ENCODE data around the gene SKAP2. TPM values are rescaled to one million over a fixed set of nuclear protein-coding genes. Genes with fewer than 3 reads are reported as not detected.

Gene SKAP2
- total RNA-seq, 2 experiments from 2014 or later = 11.2 to 11.9 TPM

DNA sequence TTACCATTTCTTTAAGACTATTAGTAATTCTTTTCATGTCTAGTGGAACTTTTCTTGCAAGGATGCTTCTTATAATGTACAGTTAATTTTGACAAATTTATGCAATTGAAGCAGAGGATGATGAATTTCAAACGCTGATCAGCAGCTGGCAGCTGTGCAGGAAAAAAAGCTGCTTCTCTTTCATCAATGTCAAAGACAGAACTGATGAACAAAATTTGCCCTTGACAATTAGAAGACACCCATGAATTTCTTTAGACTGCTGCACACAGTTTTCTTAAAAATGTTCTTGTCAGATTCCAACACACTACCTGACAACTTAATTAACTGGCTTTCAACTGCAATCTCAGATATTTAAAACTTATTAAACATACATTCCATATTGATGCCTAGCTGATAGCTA is 138.3 kb downstream of the SKAP2 start:
- Mint-ChIP-seq H3K4me3 (no peak overlapping the region), H3K9me3 (no peaks in the 10 kb centered on the region), H3K36me3 (no peaks in the 10 kb centered on the region), H3K27ac (no peak overlapping the region), H3K4me1 (ENCODE audit: low read depth) (no peaks in the 10 kb centered on the region), H3K27me3 (no peaks in the 10 kb centered on the region)
- intact Hi-C loops (cut with micrococcal nuclease) = no loop called here
- no peak for DNase-seq
- CTCF ChIA-PET = no interaction called here
- POLR2A ChIA-PET = no interaction called here

DNA sequence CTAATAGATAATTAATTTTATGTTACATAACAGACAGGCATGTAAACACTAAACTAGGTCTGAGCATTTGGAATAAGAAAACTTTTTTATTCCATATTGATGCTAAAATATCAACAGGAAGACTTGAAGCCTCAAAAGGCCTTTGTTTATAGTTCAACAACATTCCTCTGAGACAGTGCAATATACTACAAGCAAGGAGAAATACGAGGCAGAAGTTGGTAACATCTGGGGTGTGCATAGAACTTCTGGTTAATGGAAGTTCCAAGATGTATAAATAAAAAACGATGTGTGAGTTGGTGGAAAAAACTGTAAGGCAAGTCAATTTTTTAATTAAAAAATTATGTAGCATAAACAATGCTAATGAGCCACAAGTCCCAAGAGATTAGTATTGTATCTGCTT is 139.6 kb downstream of the SKAP2 start:
- CTCF ChIA-PET = no interaction called here
- POLR2A ChIA-PET = no interaction called here

DNA sequence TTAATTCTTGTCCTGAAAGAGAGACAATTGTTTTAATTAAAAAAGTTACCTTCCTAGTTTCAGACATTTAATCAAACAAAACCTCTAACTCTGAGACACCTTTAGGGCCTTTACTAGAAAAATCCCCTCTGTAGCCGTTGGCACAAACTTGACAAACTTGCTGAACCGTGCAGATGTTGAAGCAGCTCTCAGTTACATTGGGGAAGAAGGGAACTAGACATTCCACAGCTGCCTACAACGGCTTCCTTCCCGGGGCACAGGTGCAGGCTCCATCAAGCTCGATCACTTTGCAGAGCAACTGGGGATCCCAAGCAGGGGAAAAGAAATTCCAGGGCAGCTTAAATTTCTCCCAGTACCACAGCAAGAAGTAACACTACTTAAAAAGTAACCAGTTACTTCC is 141.3 kb downstream of the SKAP2 start:
- Mint-ChIP-seq H3K4me1 (ENCODE audit: low read depth) (no peaks in the 10 kb centered on the region), H3K27ac (no peak overlapping the region), H3K9me3 (no peaks in the 10 kb centered on the region), H3K27me3 (peaks cover 2% of the 10 kb centered on the region), H3K36me3 (no peaks in the 10 kb centered on the region), H3K4me3 (no peak overlapping the region)
- CTCF ChIA-PET = interaction anchor here (1.1 kb wide), 1 partner anchor 40 kb away, joined by 5 read pairs; no protein-coding TSS in a partner anchor
- POLR2A ChIA-PET = no interaction called here
- intact Hi-C loops (cut with micrococcal nuclease) = no loop called here
- no peak for DNase-seq

More for the DNA sequence above, 139.6 kb downstream of the SKAP2 start:
- H3K27ac Mint-ChIP-seq = no peak overlapping the region
- DNase-seq = no peak
- intact Hi-C loops (cut with micrococcal nuclease) = no loop called here
- H3K4me3 Mint-ChIP-seq = no peak overlapping the region
- no peaks in the 10 kb centered on the region for H3K27me3 Mint-ChIP-seq
- H3K9me3 Mint-ChIP-seq = no peaks in the 10 kb centered on the region
- no peaks in the 10 kb centered on the region for H3K36me3 Mint-ChIP-seq
- no peaks in the 10 kb centered on the region for H3K4me1 Mint-ChIP-seq (ENCODE audit: low read depth)

DNA sequence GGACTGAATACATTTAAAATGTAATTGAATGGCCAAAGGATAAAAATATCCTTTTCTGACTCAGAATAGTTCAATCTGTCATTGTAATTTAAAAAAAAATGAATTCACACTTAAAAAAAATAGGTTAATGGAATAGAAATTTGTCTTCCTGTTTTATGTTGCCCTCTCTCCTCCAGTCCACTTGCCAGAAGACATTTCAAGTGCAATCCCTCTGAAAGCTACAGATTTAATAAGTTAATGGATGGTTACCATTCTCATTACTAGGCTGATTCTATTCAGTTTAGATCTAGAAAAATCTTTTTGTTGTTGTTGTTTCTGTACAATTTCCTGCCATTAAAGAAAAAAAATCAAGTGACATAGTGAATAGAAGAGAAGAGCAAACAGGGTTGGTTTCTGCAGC is 142.9 kb downstream of the SKAP2 start:
- POLR2A ChIA-PET = no interaction called here
- Mint-ChIP-seq H3K27me3 (peaks cover 2% of the 10 kb centered on the region), H3K27ac (no peak overlapping the region), H3K36me3 (no peaks in the 10 kb centered on the region), H3K9me3 (no peaks in the 10 kb centered on the region), H3K4me3 (no peak overlapping the region), H3K4me1 (ENCODE audit: low read depth) (no peaks in the 10 kb centered on the region)
- CTCF ChIA-PET = no interaction called here
- intact Hi-C loops (cut with micrococcal nuclease) = no loop called here
- no peak for DNase-seq

DNA sequence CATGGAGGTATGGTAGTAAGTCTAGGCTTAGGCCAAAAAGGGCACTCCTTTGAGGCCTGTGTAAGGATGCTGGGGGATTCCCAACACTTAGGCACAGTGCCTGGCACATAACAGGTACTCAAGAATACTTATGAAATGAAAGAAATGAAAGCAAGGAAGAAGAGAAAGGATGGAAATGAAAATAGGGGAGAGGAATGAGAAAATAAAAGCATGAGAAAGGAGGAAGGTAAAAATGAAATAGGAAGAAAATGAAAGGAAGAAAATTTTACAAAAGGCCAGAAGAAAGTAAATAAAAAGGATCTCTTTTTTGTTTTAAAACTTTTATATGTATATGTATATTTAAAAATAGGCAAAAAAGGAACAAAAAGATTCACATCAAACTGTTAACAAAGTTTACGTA is 146.3 kb downstream of the SKAP2 start:
- no peak for DNase-seq
- Mint-ChIP-seq H3K4me1 (ENCODE audit: low read depth) (no peaks in the 10 kb centered on the region), H3K27me3 (peaks cover 2% of the 10 kb centered on the region), H3K27ac (no peak overlapping the region), H3K4me3 (no peak overlapping the region), H3K36me3 (no peaks in the 10 kb centered on the region), H3K9me3 (no peaks in the 10 kb centered on the region)
- intact Hi-C loops (cut with micrococcal nuclease) = no loop called here
- ChIA-PET POLR2A (no interaction called here), CTCF (no interaction called here)

DNA sequence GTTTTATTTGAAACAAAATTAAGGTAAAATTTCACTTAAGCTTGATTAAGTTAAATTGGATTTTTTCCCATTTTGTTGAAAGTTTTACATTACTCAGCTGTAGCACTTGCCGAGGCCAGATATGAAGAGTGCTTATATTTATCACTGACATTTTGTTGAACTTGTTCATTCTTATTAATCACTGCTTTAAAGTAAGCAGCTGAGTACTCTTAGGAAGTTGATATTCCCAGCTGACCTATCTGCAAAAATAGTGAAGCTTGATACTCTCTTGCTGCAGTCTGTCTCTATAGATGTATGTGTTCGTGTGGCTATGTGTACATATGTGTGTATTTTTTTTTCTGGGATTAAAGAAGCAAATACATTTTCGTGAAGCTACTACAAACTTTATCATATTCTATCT is 150.0 kb downstream of the SKAP2 start:
- intact Hi-C loops (cut with micrococcal nuclease) = no loop called here
- H3K36me3 Mint-ChIP-seq = no peaks in the 10 kb centered on the region
- CTCF ChIA-PET = no interaction called here
- H3K4me1 Mint-ChIP-seq (ENCODE audit: low read depth) = no peaks in the 10 kb centered on the region
- no peak overlapping the region for H3K27ac Mint-ChIP-seq
- no peak for DNase-seq
- POLR2A ChIA-PET = no interaction called here
- H3K4me3 Mint-ChIP-seq = no peak overlapping the region
- peaks cover 2% of the 10 kb centered on the region for H3K27me3 Mint-ChIP-seq
- no peaks in the 10 kb centered on the region for H3K9me3 Mint-ChIP-seq

DNA sequence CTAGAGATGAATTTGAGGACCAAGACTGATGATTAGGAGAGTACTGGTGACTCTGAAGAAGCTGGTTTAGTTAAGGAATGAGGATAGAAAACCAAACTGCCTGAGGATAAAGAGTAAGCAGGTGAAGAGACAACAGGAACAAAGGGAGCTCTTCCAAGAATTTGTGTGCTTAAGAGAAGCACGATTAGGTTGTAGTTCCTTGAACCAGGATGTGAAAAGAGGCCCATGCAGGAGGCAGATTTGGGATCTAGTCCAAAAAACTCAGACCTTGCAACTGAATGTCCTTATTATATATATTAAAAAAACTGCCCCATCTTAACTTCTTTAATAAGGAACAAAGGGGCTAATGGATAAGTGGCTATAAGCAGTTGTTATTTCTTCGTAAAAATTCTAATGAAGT is 150.4 kb downstream of the SKAP2 start:
- Mint-ChIP-seq H3K36me3 (no peaks in the 10 kb centered on the region), H3K9me3 (no peaks in the 10 kb centered on the region), H3K4me3 (no peak overlapping the region), H3K27ac (no peak overlapping the region), H3K27me3 (no peaks in the 10 kb centered on the region), H3K4me1 (ENCODE audit: low read depth) (no peaks in the 10 kb centered on the region)
- ChIA-PET CTCF (no interaction called here), POLR2A (no interaction called here)
- no peak for DNase-seq
- intact Hi-C loops (cut with micrococcal nuclease) = no loop called here

DNA sequence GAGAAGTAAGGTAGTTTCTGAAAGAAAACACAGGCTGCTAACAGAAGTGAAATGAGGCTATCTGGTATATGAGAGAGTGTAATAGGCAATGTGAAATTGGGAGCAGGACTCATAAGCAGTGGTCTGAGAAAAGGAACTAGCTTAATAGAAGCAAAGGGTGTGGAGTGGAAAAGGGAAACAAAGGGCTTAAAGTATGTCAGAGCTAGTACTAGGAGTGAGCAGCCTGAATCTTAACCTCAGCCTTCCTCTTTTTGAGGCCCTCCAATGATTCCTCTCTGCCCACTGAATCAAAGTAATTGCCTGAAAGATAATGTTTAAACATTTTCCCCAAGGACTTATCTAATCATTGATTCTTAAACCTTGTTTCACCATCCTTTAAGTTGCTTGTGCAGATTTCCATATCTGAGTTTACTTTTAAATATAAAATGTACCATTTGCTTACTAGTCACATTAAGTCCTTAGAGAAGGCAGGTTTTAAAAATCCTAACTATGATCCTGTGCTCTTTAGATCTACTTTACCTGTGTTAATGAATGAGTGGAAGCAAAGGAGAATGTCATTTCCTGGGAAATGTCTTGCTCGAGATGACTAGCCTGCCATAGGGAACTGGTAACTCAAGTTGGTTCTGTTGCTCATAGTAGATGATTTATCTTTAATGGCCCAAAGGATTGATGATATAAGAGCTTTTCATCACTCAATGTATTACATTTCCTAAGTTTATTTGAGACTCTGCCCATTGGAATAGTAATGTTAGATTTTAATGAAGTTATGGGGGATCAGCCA is 155.0 kb downstream of the SKAP2 start:
- POLR2A ChIA-PET = no interaction called here
- CTCF ChIA-PET = interaction anchor here (0.5 kb wide), 1 partner anchor 869 kb away, joined by 3 read pairs; no protein-coding TSS in a partner anchor
- Mint-ChIP-seq H3K4me1 (ENCODE audit: low read depth) (no peaks in the 10 kb centered on the region), H3K27me3 (no peaks in the 10 kb centered on the region), H3K27ac (no peak overlapping the region), H3K9me3 (no peaks in the 10 kb centered on the region), H3K36me3 (no peaks in the 10 kb centered on the region), H3K4me3 (no peak overlapping the region)
- DNase-seq = no peak
- intact Hi-C loops (cut with micrococcal nuclease) = no loop called here

DNA sequence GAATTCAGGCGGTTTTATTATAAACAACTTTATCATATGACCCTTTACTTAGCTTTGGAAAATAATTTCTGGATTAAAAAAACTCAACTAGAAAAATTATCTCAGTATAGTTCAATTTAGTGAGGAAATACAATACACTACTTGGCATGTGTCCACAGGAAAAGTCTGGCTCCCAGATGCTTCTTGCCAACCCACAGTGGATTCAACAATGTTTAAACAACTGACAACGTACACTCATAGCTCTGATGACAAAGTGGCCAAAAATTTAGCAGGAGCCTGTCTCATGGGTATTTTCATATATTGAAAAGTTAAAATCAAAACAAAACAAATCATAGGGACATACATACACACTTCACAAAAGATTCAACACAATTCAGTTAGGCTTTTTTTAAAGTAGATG is 158.8 kb downstream of the SKAP2 start:
- intact Hi-C loops (cut with micrococcal nuclease) = no loop called here
- Mint-ChIP-seq H3K36me3 (no peaks in the 10 kb centered on the region), H3K4me1 (ENCODE audit: low read depth) (no peaks in the 10 kb centered on the region), H3K27ac (no peak overlapping the region), H3K4me3 (no peak overlapping the region), H3K27me3 (peaks cover 5% of the 10 kb centered on the region), H3K9me3 (no peaks in the 10 kb centered on the region)
- ChIA-PET POLR2A (no interaction called here), CTCF (no interaction called here)
- no peak for DNase-seq

DNA sequence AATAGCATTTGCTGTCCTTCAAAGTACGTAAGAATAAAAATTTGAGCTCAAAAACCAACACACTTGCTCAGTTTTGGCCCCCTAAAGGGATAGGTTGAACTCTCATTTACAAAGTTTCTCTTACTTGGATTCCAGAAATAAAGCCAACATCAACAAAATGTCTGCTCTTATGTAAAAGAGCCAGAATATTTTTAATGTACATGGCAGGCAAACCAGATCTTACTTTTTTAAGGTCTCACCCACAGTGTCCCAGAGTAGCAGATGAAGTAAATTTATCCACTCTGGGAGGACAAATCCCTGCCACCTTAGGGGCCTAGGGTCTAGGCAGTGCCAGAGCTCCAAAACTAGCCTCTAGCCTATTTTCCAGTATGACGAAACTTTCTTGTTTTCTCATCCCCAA is 159.6 kb downstream of the SKAP2 start:
- intact Hi-C loops (cut with micrococcal nuclease) = no loop called here
- no peaks in the 10 kb centered on the region for H3K9me3 Mint-ChIP-seq
- no peaks in the 10 kb centered on the region for H3K4me1 Mint-ChIP-seq (ENCODE audit: low read depth)
- ChIA-PET CTCF (interaction anchor here (1.0 kb wide), 1 partner anchor 18 kb away, joined by 3 read pairs; no protein-coding TSS in a partner anchor), POLR2A (no interaction called here)
- H3K27me3 Mint-ChIP-seq = peaks cover 5% of the 10 kb centered on the region
- H3K36me3 Mint-ChIP-seq = no peaks in the 10 kb centered on the region
- DNase-seq = no peak
- H3K4me3 Mint-ChIP-seq = no peak overlapping the region
- H3K27ac Mint-ChIP-seq = no peak overlapping the region

DNA sequence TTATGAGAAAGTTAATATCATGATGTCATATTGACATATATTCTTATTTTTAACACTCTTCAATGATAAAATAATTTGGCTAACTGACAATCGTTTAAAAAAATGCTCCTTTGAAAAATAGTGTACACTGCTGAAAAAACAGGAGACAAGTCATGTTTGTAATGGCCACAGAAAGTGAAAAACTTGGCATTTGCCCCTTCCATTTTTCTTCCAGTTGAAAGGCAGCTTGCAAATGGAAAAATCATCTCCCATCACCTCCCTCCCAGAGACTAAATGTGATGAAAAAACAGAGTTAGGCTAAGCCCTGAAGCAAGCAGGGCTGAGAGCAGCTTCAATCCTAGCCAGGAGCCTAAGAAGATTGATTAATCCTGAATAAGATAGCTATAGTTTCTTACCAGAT is 160.4 kb downstream of the SKAP2 start:
- intact Hi-C loops (cut with micrococcal nuclease) = no loop called here

DNA sequence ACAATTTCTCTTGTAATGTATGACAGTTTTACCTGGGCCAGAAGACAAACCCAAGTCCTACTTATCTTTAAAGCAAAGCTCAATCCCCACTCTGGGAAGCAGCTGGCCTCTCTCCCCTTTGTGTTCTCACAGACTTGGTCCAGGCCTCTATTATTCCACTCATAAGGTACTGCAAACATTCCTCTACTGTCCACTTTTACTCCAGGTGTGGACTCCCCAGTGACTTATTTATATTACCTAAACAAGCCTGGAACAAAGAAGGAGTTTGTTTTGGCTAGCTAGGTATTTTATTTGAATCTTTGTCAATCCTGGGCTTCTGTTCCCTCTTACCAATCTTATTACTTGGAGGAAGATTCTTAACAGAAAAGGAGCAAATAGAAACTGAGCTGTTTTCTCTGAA is 163.5 kb downstream of the SKAP2 start:
- no peak for DNase-seq
- intact Hi-C loops (cut with micrococcal nuclease) = no loop called here
- POLR2A ChIA-PET = no interaction called here
- H3K36me3 Mint-ChIP-seq = no peaks in the 10 kb centered on the region
- no peak overlapping the region for H3K4me3 Mint-ChIP-seq
- H3K27ac Mint-ChIP-seq = no peak overlapping the region
- no peaks in the 10 kb centered on the region for H3K4me1 Mint-ChIP-seq (ENCODE audit: low read depth)
- peaks cover 10% of the 10 kb centered on the region for H3K27me3 Mint-ChIP-seq
- no peaks in the 10 kb centered on the region for H3K9me3 Mint-ChIP-seq
- CTCF ChIA-PET = interaction anchor here (1.4 kb wide), 1 partner anchor 14 kb away, joined by 8 read pairs; no protein-coding TSS in a partner anchor

More for the DNA sequence above, 160.4 kb downstream of the SKAP2 start:
- CTCF ChIA-PET = interaction anchor here (1.0 kb wide), 2 partner anchors 17 to 23 kb away, joined by 3 read pairs; no protein-coding TSS in a partner anchor
- Mint-ChIP-seq H3K27me3 (peaks cover 5% of the 10 kb centered on the region), H3K36me3 (no peaks in the 10 kb centered on the region), H3K4me3 (no peak overlapping the region), H3K27ac (no peak overlapping the region), H3K9me3 (no peaks in the 10 kb centered on the region), H3K4me1 (ENCODE audit: low read depth) (no peaks in the 10 kb centered on the region)
- POLR2A ChIA-PET = no interaction called here
- no peak for DNase-seq

DNA sequence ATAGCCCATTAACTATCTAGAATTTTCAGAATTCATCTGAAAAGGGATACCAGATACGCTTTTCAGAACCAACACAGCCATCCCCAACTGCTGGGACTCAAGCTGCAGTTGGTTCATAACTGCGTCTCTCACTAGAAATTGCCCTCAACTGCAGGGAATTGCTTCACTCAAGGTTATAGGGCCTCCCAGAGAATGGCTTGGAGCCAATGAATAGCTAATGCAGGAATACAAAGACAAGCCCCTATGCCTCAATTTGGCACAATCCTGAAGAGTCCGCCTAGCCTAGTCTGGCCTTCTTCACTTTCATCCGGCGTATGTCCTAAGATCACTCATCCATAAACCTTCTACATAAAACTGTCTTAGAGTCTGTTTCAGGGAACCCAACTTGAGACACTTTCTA is 164.0 kb downstream of the SKAP2 start:
- H3K27ac Mint-ChIP-seq = no peak overlapping the region
- DNase-seq = no peak
- H3K4me1 Mint-ChIP-seq (ENCODE audit: low read depth) = no peaks in the 10 kb centered on the region
- no peaks in the 10 kb centered on the region for H3K36me3 Mint-ChIP-seq
- intact Hi-C loops (cut with micrococcal nuclease) = no loop called here
- no peak overlapping the region for H3K4me3 Mint-ChIP-seq
- peaks cover 10% of the 10 kb centered on the region for H3K27me3 Mint-ChIP-seq
- H3K9me3 Mint-ChIP-seq = no peaks in the 10 kb centered on the region
- CTCF ChIA-PET = interaction anchor here (1.4 kb wide), 1 partner anchor 13 kb away, joined by 8 read pairs; no protein-coding TSS in a partner anchor
- POLR2A ChIA-PET = no interaction called here

Measured in activated CD4-positive, alpha-beta memory T cell treated with anti-CD3 and anti-CD28 coated beads for 36 hours (primary cell).